GM20431 (cell line): ENCODE results near the gene PAIP2B.
"Not testable (repeated sequence)": the region's sequence is repeated elsewhere in the genome, so short reads cannot be mapped to it uniquely, and the experiment has no call there.

Experiments
- in situ Hi-C: fragments of 300-500 bp; cut with MseI, MboI; formaldehyde crosslinking; loops from one replicate; pipeline ENCODE4 v1.15.0; 2020; ENCODE audit warnings: low sequenced_read_pairs; ENCODE audit not compliant: unreplicated experiment

Gene PAIP2B, protein sequence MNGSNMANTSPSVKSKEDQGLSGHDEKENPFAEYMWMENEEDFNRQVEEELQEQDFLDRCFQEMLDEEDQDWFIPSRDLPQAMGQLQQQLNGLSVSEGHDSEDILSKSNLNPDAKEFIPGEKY

DNA sequence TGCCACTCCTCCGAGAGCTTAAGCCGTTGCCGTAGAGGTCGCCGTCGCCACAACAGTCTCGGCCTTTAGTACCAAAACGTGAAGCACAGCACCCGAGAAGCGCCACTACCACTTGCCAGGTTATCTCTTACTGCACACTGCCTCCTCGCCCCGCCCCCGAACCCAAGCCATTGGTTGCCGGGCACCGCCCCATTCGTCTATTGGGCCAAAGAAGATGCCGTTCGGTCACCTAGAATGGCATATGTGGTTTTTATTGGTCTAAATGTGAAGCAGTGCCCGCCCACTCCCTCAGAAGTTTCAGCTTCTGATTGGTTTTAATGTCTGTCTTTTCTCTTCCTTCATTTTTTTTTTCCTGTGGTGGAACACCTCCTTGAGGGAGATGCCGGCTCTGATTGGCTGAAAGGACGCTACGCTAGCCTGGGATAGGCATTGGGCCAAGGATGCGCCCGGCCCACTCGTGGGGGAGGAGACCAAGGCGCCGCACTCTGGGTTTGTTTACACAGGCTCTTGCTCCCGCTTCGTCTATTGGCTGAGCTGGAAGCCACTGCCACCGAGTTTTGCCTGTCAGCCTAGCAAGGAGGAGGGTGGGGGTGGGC, at the start of gene PAIP2B:
PAIP2B (minus strand) TSS at position 139 of the 596 bp plus-strand sequence. CDS start 24,514 bp downstream, outside the sequence.
- in situ Hi-C loops = no loop called here

DNA sequence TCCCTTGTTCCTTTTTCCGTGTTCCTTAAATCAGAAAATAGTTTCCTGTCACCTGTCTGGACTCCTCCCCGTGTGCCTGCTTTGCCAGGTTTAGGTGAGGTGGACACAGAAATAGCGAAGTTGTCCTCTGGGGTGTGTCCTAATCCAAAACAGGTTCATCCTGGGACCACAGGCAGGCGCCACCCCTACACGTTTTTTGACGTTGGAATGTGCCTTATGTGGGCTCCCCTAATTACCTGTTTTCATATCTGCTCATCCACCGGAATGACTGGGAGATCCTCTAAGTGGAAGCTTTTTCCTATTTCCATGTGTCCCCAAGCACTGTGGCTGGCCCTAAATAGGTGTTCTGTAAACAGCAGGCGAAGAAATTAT, 49.0 kb upstream of the PAIP2B start:
- in situ Hi-C loops = no loop called here

- in situ Hi-C loops = no loop called here
These were observed 42.7 kb upstream of the PAIP2B start for GRCh38 chr2:71269511-71270090.

- in situ Hi-C loops = no loop called here
These were observed 36.5 kb upstream of the PAIP2B start for GRCh38 chr2:71263386-71263785.

- in situ Hi-C loops = no loop called here
These were observed 34.6 kb upstream of the PAIP2B start for GRCh38 chr2:71261534-71261933.

- in situ Hi-C loops = no loop called here
These were observed 29.5 kb upstream of the PAIP2B start for GRCh38 chr2:71256421-71256820.

DNA sequence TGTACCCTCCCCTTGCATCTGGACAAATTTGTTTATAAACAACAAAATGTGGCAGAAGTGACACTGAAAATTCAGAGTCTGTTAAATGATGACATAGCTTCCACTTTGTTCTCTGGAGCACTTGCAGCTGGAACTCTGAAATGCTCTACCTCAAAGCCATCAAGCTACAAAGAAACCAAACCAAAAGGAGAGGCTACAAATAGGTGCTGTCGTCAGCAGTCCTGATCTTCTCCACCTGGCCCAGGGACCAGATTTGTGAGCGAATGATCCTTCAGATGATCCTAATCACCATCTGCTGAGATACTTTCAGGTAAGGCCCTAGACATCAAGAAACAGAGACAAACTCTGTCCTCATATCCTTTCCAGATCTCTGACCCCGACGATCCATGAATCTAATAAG, 27.9 kb upstream of the PAIP2B start:
- in situ Hi-C loops = no loop called here

DNA sequence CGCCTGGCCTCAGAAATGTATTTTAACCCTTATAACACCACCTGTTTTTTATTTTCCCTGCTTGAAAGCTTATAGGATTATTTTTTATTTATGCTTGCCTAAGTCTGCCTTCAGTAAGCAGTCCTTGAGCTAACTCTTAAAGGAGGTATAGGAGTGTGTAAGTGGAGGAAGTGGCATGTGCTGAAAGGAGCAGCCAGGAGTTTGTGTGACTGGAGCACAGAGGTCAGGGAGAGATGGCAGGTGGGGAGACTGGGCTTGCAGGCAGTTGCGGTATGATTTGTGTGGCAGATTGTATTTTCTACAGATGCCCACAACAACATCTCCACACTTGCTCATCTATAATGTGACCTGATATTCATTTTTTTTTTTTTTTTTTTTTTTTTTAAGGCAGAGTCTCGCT, 27.2 kb upstream of the PAIP2B start:
- in situ Hi-C loops = no loop called here

DNA sequence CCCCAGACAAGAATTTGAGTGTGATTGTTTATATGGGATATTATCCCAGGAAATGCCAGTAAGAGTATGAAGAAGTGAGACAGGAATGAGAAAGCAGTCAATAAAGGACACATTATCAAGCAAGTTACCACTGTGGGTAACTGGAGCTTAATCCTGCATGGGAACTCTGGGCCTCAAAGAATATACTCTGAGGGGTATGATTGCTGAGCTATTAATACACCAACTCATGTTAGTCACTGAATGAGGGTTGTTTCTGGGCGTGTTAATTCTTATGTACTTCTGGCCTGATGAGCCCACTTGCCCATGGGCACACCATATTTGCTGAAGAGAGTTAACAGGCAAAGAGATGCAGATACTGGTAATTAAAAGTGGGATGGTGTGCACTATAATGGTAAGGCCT, 26.6 kb upstream of the PAIP2B start:
- in situ Hi-C loops = no loop called here

GRCh38 chr2:71252862-71253261, 26.0 kb upstream of the PAIP2B start:
- in situ Hi-C loops = no loop called here

DNA sequence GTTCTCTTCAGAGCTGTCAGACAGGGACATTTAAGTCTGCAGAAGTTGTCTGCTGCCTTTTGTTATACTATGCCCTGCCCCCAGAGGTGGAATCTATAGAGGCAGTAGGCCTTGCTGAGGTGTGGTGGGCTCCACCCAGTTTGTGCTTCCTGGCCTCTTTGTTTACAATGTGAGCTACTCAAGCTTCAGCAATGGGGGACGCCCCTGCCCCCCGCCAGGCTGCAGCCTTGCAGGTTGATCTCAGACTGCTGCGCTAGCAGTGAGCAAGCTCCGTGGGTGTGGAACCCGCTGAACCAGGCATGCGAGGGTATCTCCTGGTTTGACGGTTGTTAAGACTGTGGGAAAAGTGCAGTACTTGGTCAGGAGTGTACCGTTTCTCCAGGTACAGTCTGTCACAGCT, 24.0 kb upstream of the PAIP2B start:
- in situ Hi-C loops = no loop called here

DNA sequence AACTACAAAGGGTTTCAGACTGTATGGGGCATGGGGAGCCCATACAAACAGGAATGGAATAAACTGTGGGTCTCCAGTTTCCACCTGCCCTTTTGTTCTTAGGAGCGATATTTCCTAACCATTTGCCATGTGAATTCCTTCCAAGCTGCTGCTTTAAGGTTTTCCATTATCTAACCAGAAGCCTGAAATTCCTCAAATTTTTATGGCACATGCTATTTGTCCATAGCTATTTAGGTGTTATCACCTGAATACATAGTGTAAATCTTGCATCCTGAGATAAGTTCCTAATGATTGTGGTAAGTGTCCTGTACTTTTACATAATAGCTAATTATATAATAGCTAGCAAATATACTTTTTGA, 17.4 kb upstream of the PAIP2B start:
- in situ Hi-C loops = no loop called here

DNA sequence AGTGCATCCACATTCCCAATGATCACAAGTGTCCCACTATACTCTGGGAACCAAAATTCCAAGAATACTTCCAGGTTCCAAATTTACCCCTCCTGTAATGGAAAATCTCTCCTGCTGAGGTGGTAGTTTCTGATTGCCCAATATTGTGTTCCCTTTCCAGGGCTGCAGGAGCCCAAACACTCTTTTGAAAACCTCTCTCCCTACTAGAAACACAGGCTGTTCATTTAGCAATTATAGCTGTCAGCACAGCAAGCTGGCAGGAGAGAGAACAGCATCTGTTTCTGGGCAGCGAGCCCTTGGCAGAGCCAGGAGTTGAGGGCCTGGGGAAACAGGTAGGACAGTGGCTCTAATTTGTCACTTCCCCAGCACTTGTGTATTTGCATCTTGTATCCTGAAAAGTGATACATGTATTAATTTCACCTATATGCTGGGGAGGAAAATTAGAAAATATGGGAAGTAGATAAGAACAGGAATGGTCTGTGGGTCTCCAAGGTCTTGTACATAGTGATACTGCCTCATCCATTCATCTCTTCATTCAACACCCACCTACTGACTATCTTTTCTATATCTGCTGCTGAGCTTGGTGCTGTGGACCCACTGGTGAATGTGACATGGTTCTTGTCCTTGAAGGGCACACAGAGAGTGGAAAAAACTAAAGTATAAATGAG, 16.9 kb upstream of the PAIP2B start:
- in situ Hi-C loops = no loop called here

GRCh38 chr2:71240794-71241193, 13.9 kb upstream of the PAIP2B start:
- in situ Hi-C loops = no loop called here

- in situ Hi-C loops = no loop called here
These were observed 11.2 kb upstream of the PAIP2B start for GRCh38 chr2:71238089-71238488.

DNA sequence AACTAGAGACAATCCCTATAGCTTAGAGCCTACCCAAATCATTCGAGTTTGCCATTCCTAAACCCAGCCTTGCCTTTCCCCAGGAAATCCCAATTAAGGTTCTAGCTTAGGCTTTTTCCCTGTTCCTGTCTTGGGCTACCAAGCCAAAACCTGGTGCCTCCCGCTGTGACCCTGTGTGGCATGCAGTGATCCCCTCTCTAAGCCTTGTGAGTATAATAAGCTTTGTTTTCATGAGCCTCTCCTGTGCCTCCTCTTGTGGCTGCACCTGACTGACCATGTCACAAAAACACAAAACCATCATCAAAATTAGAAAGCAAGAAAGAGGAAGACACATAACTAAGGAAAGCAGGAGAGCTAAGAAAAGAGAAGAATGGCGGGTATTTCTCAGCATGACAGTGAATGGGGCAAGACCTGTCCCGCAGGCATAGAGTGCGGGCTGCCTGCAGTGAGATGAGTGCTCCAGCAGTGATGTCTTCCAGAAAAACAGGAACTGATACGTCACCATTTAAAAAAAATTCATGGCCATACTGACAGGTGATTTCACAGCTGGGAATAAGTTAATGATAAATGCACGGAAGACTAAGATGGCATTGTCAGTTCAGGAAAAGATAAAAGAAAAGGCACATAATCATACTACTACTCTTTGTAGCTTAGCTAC, 9.2 kb upstream of the PAIP2B start:
- in situ Hi-C loops = no loop called here

GRCh38 chr2:71233072-71233471, 6.2 kb upstream of the PAIP2B start:
- in situ Hi-C loops = not testable (repeated sequence)

DNA sequence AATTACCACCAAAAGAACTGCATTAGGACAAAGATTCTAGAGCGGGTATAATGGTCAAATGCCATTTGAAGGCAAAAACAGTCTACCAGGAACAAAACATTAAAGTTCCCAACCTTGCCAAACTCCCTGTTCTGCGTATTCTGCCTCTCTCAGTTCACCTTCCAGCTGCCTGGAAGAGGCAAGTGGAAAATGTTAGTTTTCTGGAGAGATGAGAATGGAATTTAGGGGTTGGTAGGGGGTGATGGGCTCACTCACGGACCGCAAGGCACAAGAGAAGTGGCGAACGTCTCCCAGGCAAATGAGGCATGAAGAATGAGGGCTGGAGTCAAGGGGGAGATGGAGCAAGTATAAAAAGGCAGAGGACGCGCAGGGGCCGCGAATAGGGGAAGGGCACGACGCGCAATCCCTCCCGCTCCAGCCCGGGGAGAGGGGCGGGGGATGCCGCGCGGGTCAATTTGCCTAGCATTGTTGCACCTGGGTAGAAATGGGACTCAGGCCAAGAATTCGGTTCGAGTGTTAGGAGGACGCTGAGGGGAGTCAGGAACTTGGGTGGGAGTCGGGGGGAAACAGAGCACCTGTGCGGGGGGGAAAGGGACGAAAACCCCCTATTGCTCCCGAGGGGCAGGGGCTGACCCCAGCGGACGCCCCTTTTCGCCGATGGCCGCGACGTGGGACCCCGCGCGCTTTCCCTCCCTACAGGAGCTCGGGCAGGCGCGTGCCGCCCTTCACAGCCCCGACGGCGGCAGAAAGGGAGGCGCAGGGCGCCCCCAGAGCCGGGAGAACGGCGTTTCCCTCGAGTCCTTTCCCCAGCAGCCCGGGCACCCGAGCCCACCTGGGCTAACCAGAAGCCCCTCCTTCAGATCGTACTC, 573 bp downstream of the PAIP2B start:
- in situ Hi-C loops = no loop called here

- in situ Hi-C loops = no loop called here
These were observed 2.0 kb downstream of the PAIP2B start for GRCh38 chr2:71224935-71225334.

GRCh38 chr2:71224457-71224856, 2.4 kb downstream of the PAIP2B start:
- in situ Hi-C loops = no loop called here
